ENCODE measurements around the gene SNAPC3.

DNA sequence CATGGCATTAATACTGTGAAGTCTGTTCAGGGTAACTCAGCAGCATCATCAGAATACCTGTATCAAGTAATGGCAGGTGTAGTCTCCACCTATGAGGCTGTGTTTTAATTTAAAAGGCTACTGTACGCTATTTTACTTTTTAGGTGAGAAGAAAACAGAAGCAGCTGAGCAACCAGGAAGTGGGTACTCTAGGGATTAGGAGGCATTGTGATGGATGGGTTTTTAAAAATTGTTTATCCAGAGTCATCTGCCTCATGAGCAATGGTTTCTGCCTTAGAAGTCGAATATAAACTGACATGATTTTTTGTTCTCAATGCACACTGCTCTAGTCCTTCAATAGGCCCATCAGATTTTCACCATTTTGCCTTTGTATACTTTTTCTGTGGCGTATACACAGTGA, 45.5 kb downstream of the SNAPC3 start:
- TF ChIP-seq, protein P1, sequence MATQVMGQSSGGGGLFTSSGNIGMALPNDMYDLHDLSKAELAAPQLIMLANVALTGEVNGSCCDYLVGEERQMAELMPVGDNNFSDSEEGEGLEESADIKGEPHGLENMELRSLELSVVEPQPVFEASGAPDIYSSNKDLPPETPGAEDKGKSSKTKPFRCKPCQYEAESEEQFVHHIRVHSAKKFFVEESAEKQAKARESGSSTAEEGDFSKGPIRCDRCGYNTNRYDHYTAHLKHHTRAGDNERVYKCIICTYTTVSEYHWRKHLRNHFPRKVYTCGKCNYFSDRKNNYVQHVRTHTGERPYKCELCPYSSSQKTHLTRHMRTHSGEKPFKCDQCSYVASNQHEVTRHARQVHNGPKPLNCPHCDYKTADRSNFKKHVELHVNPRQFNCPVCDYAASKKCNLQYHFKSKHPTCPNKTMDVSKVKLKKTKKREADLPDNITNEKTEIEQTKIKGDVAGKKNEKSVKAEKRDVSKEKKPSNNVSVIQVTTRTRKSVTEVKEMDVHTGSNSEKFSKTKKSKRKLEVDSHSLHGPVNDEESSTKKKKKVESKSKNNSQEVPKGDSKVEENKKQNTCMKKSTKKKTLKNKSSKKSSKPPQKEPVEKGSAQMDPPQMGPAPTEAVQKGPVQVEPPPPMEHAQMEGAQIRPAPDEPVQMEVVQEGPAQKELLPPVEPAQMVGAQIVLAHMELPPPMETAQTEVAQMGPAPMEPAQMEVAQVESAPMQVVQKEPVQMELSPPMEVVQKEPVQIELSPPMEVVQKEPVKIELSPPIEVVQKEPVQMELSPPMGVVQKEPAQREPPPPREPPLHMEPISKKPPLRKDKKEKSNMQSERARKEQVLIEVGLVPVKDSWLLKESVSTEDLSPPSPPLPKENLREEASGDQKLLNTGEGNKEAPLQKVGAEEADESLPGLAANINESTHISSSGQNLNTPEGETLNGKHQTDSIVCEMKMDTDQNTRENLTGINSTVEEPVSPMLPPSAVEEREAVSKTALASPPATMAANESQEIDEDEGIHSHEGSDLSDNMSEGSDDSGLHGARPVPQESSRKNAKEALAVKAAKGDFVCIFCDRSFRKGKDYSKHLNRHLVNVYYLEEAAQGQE (IDR thresholded peaks at IDR 0.05; ENCODE audit: insufficient read depth in 1 of 2, low read depth in 2 of 2, low read length in 1 of 2) = no peak
- TF ChIP-seq, protein P2, sequence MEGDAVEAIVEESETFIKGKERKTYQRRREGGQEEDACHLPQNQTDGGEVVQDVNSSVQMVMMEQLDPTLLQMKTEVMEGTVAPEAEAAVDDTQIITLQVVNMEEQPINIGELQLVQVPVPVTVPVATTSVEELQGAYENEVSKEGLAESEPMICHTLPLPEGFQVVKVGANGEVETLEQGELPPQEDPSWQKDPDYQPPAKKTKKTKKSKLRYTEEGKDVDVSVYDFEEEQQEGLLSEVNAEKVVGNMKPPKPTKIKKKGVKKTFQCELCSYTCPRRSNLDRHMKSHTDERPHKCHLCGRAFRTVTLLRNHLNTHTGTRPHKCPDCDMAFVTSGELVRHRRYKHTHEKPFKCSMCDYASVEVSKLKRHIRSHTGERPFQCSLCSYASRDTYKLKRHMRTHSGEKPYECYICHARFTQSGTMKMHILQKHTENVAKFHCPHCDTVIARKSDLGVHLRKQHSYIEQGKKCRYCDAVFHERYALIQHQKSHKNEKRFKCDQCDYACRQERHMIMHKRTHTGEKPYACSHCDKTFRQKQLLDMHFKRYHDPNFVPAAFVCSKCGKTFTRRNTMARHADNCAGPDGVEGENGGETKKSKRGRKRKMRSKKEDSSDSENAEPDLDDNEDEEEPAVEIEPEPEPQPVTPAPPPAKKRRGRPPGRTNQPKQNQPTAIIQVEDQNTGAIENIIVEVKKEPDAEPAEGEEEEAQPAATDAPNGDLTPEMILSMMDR (IDR thresholded peaks at IDR 0.05) = no peak

Measured in Panc1 (cell line).